Mucosa of gallbladder (tissue), 1 donor: ENCODE measurements around the gene CLC. TPM values are rescaled to one million over a fixed set of nuclear protein-coding genes. Genes with fewer than 3 reads are reported as not detected.

Experiments
- total RNA-seq: library from RNA; stranded (reverse); gene quantifications from one replicate; pipeline ENCODE4 v1.2.1, GENCODE V29; 2021
- donor health status: DM: no; HTN: no; CAD: no.

The CLC gene
- total RNA-seq, 1 donor from 2014 or later: 0.35 TPM

Other genes starting within 250 kb of the CLC start
- not detected for gene DLL3, start 239.1 kb downstream of the CLC start, total RNA-seq
- gene SELENOV, start 222.9 kb downstream of the CLC start, total RNA-seq: not detected
- gene EID2B, start 205.2 kb downstream of the CLC start, total RNA-seq: 2.6 TPM
- 15.0 TPM for gene EID2, start 197.9 kb downstream of the CLC start, total RNA-seq
- gene LGALS13, start 135.5 kb downstream of the CLC start, total RNA-seq: not detected
- not detected for gene LGALS16, start 82.1 kb downstream of the CLC start, total RNA-seq
- gene LGALS14, start 33.5 kb downstream of the CLC start, total RNA-seq: not detected
- not detected for gene LEUTX, start 40.8 kb upstream of the CLC start, total RNA-seq
- 35.8 TPM for gene DYRK1B, start 96.1 kb upstream of the CLC start, total RNA-seq
- gene FBL, start 108.3 kb upstream of the CLC start, total RNA-seq: 92.6 TPM
- 4,969 TPM for gene FCGBP, start 196.6 kb upstream of the CLC start, total RNA-seq
- gene PSMC4, start 233.1 kb upstream of the CLC start, total RNA-seq: 91.1 TPM